T-helper 2 cell treated with Interferon-gamma antibody and Interleukin-4, amounts not matched to agents 100 ng/mL and 5 ng/mL, for 36 hours (primary cell): Measurements from ENCODE around the gene SLC9A9. TPM values are rescaled to one million over a fixed set of nuclear protein-coding genes. Genes with fewer than 3 reads are reported as not detected.

Source experiments
- intact Hi-C: fragments of 100-400 bp; cut with micrococcal nuclease; formaldehyde crosslinking; loops from one replicate; pipeline ENCODE4 v1.15.1; 2023
- total RNA-seq: library from RNA; stranded (reverse); gene quantifications from 2 replicates; pipeline ENCODE4 v1.2.3, GENCODE V29; 2022

The SLC9A9 gene
- total RNA-seq, 1 donor from 2014 or later = 13.4 TPM

DNA sequence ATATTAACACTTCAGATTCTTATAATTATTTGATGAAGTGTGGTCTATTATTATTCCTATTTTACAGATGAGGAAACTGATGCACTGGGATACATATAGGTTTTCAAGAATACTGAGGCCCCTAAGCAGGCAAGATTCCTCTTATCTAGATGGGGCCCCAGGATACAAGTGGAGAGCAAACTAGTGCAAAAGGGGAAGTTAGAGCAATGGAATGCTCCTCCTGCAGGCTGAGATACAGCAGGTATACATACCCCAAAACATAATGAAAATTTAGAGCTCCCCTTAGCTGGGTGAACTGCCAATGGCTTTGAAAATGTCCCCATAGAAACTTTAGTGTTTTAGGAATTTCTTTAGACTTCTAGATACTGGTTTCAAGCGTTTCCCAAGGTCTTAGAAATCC is 481.6 kb downstream of the SLC9A9 start:
- intact Hi-C loops = loop anchor here (10.0 kb wide), 1 partner anchor 72 kb away; no protein-coding TSS in a partner anchor

DNA sequence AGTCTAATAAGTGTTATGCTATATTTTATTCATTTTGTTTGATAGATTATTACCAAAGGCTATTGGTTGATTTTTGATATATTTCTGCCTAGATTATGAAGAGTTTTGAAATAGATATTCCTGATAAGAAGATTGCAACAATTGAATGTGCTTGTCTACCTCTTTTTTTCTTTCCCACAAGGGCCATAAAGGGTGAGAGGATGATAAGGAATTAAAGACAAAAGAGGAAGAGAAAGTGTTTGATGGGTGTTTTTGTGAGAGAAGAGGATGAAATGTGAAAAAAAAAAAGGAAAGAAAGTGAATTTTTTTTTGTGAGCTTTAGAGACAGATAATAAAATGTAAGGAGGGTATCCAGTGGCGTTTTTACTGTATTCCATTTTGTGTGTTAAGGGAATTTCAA is 484.3 kb downstream of the SLC9A9 start:
- intact Hi-C loops = loop anchor here (5.0 to 10.0 kb wide), 2 partner anchors 69 to 242 kb away; no protein-coding TSS in a partner anchor

DNA sequence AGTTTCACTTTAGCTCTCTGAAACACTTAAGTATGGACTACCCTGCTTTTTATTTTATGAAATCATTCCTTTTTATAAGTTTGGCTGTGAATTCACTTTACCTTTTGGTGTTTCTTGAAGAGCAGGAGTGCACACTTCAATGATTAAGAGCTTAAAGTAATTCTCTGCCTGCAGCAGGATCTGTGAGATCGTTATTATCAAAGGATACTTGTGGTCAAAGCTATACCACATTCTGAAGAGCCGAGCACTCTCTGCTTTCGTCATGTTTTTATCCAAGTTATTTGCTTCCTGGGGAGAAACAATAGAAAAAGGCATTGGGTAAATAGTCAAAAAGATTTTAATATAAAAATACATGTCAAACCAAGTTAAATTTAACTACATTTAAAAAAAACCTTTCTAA is 485.0 kb downstream of the SLC9A9 start:
- intact Hi-C loops = loop anchor here (5.0 to 10.0 kb wide), 2 partner anchors 68 to 241 kb away; no protein-coding TSS in a partner anchor

DNA sequence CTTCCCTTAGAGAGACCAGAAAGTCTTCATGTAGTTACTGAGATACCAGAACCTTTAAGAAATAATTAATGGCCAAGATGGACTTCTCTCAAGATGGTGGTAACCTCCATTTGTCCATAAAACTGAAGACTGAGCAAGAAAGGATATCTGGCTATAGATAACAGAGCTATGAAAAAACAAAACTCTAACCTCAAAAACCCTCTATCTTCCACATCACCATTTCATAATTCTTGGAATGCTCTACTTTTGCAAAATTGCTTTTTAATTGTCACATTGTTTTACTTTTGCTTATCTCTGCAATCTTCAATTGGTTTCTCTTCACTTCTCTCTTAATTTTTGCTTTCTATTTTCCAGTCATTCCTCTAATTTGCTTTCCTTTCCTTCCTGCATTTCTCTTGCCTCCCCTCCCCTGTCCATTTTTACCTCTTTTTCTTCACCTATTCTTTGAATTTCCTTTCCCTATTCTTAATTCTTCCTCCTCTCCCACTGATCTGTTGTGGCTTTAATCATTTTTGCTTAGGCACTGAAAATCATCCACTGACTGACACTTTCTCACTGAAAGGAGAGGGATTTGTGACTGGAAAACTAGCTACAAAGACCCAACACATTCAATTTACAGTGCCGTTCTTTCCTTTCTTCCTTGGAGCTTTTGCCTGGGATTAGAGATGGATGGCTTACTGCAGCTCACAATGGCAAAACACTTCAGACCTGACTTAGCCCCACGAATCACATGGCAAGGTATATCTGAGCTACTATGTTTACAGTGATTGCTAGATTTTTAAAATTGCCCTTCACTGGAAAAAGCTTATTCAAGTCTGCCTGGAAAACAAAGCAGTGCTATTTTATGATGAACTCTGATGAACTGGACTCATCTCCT is 485.9 kb downstream of the SLC9A9 start:
- intact Hi-C loops = loop anchor here (5.0 to 10.0 kb wide), 2 partner anchors 68 to 240 kb away; no protein-coding TSS in a partner anchor

DNA sequence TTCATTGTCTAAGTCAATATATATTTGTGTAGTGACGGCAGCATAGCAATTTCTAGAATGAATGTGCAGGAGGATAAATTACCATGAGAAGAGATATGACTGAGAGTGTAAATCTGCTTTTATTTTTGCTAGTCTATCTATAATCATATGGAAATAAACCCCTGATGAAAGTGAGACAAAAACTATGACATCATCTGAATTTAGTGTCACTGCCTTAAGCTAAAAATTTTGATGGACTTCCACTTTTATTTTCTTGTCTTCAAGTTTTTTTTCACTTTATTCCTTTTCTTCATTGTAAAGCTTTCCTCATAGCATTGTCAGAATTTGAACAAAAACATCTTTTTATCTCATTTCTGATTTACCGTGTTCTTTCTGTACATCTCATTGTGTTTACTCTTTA is 486.7 kb downstream of the SLC9A9 start:
- intact Hi-C loops = loop anchor here (5.0 to 10.0 kb wide), 2 partner anchors 67 to 239 kb away; no protein-coding TSS in a partner anchor

DNA sequence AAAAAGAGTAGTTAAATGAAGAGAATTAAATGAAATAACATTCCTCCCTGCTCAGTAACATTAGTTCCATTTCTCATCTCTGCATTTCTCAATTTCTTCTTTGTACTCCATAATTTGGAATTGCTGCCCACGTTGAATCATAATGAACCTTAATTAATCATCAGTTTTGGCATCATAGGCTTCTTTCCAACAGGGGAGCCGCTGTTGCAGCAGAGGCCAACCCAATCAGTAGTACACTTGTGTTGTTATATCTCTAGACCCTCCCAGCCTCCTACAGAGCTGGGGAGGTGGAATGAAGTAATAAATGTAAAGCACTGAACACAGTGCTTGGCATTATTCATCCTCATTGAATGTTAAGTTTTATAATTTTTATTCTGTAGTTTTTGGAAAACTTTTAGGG is 488.0 kb downstream of the SLC9A9 start:
- intact Hi-C loops = loop anchor here (5.0 to 10.0 kb wide), 2 partner anchors 65 to 238 kb away; no protein-coding TSS in a partner anchor

DNA sequence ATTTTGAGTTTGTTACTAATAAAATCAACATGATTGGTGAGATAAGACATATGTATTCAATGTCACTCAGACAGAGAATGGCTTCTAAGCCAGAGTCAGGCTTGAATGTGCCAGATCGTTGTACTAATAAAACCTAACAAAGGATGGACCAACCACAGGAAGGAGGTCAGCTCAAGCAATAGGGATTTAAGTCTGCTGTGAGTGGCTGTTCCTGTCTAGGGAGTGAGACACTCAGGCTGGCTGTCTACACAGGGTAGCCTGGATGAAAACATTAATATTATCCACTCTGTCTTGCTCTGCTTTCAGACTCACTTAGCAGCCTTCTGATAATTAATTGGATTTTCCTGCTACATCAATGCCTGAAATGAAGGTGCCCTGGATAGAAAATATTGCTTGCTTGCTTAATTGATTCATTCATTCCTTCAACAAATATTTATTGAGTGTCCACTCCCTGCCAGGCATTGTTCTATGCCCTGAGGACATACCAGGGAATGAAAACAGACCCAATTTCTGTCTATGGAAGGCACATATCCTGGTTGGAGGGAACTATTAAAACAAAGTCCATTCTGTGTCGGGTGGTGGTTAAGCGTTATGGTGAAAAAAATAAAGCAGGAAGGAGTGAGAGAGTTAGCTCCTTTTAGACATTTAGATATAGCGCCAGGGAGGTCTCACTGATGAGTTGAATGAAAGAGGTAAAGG is 489.3 kb downstream of the SLC9A9 start:
- intact Hi-C loops = no loop called here

DNA sequence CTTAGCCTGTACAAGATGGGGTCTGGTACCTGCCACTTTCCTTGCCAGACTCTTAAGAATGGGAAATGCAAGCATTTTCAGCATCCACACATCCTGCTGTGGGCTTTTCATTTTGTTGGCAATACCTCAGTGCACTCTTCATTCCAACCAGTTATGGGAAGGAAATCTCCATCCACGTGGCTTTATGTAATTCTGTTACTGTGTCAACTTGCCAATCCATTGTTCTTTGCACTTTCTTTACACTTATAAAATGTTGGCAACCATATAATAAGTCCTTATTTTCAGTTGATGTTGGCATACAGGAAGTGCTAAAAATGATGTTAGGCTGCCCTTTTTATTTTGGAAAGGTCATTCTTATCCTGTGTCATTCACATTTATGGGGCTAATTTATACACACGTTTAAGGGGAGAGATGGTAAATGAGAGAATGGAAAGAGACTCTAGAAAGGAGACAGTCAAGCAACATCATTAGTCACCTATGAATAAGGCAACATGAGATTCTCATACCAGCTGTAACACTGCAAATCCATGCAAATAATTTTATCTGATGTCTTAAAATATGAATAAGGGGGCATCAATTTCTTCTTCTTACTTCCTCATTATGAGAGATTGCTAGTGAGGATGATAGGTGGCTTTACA is 490.0 kb downstream of the SLC9A9 start:
- intact Hi-C loops = no loop called here

DNA sequence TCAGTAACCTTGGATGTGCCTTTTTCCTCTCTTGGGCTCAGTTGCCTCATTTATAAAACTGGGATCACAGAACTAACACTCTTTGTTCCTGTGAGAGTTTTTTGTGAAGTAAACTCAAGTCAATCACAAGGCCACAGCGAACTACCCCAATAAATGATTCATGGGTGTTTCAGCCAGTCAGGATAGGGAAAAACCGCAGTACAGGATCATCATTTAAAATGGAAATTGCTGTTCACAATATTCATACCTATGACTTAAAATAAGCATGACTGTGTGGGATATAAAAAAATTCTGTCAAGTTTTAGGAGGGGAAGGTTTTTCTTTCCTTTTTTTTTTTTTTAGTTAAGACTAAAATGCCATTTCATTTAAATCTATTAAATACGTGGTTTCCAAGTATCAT is 490.6 kb downstream of the SLC9A9 start:
- intact Hi-C loops = no loop called here

DNA sequence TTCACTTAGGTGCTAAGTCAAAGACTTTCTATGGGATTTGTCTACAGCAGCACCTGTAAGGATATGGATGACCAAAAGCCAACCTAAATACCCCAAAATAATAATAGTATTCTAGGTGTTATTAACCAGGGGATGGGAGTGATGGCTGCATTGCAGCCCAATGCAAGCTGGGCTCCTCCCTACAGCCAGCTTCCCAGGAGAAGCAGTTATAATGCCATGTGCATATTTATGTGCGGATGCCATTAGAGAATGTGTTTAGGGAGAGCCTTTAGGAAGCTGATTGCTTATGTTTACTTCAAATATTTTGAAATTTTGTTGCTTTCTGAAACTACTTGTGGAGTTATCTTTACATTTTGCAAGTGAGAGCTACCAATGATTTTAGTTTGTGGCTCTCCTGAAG is 491.4 kb downstream of the SLC9A9 start:
- intact Hi-C loops = no loop called here

DNA sequence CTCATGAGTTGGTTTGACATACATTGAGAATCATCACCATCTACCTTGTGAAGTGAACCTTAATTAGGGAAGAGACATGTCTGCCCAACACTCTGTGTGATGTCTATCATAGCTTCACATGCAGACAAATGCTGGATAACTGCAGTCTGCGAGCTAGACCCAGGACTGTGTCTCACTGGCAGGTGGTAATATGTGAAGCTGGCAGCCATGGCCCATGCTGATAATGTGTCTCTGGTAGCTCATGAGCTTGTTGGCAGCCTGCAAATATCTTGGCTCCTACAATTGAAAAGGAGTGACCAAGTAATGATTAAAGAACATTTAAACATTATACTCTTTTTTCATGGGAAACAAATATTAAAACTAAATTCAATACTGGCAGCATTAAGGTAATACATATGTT is 493.9 kb downstream of the SLC9A9 start:
- intact Hi-C loops = no loop called here

DNA sequence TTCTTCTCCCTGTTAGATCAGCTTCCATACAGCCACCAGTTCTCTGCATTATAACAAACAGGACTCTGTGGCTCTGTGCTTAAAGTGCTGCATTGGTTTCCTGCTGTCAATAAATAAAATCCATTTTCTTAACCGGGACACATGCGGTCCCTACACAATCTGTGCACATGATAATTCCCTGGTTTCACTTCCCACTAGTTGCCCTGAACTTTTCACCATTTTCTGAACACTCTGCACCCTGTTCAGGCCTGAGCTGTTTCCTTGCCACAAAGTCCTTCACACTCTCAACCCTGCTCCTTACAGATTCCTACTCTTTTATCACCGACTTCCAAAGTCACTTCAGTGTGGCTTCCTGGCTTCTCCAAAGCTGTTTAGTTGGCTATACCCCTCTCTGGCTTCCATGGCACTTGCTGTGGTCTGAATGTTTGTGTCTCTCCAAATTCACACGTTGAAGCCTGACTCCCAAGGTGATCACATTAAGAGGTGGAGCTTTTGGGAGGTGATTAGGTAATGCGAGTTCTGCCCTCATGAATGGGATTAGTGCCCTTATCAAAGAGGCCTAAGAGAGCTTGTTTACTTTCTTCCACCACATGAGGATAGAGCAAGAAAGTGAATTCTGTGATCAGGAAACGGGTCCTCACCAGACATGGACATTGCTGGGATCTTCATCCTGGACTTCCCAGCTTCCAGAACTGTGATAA is 495.3 kb downstream of the SLC9A9 start:
- intact Hi-C loops = no loop called here

DNA sequence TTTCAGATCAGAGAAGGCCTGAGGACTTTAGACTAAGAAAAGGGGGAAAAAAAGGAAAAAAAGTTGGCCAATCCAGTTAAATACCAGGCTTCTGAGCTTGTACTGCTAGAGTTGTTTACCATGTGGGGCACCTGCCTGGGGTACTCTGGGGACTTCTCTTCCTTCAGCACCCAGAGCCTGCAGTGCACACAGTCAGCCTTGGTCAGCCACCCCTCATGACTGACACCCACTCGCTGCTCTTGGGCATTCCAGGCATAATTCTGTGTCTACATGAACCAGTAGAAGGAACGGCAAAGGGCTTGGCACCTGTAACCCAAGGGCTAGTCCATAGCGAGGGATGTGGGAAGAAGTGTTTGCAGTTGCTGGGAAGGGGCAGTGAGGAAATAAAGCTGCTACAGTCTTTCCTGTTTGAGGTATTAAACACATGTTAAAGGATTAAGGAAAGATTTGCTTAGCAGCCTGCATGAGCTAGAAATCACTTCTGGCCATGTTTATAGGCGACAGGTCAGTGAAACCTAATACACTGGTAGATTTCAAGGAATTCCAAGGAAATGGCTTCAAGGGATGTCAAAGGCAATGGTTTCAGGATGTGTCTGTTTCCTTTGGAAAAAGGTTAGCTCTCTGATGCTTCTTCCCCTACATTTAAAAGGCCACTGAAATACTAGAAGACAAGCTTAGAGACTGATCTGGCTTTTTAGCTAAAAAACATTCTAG is 496.2 kb downstream of the SLC9A9 start:
- intact Hi-C loops = no loop called here

DNA sequence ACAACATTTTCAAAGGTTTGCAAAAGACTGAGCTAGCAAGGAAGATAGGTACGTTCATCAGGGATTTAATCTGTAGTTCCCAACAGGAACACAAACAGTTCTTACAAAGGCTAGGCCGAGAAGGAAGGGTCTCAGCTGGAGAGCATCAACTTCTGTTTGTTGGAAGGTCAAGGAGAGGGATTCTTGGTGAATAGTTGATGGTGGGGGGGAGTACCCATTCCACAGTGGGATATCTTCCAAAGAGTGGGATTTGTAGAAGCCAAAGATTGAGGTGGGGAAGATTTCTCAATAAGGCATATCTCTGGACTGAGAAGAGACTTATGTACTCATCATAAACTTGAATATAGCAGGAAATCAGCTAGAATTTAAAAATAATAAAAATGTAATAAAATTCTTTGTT is 496.9 kb downstream of the SLC9A9 start:
- intact Hi-C loops = no loop called here

DNA sequence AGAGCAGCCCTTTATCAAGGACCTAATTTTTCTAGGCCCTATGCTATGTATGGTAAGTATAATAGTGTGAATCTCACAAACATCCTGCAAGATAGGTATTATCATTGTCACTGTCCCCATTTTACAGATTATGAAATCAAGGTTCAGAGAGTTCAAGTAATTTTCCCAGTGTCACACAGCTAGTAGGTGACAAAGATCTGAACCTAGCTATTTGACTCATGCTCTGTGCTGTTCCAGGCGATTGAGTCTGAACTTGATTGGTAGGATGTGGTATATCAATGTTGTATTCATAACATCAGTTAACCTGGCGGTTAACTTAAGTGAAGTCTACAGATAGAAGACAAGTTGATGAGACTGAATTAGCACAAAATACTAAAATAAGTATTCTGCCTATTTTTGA is 498.8 kb downstream of the SLC9A9 start:
- intact Hi-C loops = loop anchor here (5.0 kb wide), 1 partner anchor 227 kb away; no protein-coding TSS in a partner anchor

DNA sequence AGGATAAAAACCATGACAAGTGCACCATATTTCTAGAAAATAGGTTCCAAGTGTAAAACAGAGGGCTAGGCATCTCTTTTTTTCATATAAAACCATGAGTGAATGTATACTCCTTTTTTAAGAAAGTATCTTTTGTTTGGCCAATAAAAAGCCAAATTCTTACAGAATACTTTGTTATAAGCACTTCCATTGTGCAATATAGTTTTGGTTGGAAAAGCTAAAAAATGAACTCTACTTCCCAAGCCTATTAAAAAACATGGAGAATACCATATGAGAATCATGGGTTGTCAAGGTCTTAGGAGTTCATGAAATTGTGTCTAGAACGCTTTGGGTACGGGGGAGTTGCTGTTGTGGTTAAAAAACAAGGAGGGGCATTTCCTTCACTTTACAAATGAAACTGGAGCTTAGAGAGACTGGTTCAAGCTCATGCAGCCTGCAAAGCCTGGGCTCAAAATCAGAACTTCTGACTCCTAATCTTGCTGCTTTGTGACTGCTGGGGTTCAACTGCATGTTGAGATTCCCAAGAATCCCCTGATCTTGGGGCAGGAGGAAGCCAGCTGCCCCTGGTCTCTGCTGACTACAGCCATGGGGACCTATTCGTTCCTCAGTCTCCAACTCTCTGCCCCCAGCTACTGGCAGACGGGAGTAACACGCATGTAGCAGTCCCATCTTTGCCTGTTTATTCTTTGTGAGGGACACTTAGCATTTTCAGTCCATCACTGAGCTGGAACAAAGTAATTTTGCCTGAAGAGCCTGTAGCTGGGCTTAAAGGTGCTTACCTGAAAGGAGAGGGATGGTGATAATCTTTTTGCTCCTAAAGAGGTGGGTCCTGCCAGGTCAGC is 499.6 kb downstream of the SLC9A9 start:
- intact Hi-C loops = loop anchor here (5.0 kb wide), 1 partner anchor 226 kb away; no protein-coding TSS in a partner anchor

DNA sequence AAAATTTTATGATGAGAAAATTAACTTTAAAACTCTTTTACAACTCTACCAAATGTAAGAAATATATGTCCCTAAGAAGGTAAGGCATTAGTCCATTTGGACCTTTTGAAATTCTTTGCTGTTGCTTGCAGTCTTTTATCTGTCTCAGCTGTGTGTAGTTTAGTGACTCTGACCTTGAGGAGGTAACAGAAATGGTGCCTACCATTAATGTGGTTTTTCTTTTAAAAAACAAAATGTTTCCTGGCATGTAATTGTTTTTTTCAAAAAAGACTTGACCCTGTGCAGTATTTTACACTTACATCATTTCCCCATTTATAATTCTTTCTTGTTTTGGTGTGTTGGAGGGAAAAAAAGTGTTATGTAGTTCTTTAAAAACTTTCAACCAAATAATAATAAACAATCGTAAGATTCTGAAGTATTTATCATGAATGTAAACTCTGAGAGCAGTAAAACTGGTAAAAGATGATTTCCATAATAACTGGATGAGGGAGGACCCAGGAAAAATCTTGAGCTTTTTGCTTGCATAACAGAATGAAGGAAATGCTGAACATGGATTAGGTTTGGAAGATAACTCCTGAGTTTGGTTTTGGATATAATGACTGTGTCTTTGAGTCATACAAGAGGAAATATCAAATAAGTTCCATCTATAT is 503.6 kb downstream of the SLC9A9 start:
- intact Hi-C loops = loop anchor here (5.0 kb wide), 1 partner anchor 222 kb away; no protein-coding TSS in a partner anchor

DNA sequence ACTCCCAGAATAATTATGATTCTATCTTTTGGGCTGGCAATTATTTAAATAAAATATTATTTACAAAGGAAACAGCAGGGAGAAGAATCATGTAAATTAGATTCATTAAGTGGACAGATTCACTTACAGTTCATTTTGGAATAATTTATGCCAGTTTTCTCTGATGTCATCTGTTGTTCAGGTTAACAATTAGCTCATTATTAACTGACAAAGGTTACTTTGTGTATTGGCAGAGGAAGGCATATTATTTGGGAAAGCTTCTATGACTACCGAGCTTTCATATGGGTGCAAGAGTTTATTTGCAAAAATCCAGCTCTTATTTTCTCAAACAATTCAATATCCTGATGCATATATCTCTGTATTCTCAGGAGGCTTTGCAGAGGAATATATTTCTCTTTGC is 504.3 kb downstream of the SLC9A9 start:
- intact Hi-C loops = no loop called here

DNA sequence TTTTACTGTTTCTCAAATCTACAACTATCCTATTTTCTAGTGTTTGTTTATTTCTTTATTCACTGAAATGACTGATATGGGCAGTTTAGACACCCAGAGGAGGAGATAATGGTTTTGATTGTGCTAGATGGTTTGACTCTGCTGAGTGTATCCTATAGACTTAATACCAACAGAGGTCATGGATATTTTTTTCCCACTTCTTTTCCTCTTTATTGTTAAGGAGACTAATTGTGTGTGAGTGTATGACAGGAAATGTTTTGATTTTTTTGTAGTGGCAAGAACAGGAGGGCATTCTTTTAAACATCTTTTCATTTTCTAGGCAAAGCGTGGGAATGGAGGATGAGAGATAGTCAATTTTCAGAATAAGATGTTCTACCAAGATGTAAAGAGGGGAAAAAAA is 505.2 kb downstream of the SLC9A9 start:
- intact Hi-C loops = no loop called here
